ENCODE measurements around the gene MAPK9.

DNA sequence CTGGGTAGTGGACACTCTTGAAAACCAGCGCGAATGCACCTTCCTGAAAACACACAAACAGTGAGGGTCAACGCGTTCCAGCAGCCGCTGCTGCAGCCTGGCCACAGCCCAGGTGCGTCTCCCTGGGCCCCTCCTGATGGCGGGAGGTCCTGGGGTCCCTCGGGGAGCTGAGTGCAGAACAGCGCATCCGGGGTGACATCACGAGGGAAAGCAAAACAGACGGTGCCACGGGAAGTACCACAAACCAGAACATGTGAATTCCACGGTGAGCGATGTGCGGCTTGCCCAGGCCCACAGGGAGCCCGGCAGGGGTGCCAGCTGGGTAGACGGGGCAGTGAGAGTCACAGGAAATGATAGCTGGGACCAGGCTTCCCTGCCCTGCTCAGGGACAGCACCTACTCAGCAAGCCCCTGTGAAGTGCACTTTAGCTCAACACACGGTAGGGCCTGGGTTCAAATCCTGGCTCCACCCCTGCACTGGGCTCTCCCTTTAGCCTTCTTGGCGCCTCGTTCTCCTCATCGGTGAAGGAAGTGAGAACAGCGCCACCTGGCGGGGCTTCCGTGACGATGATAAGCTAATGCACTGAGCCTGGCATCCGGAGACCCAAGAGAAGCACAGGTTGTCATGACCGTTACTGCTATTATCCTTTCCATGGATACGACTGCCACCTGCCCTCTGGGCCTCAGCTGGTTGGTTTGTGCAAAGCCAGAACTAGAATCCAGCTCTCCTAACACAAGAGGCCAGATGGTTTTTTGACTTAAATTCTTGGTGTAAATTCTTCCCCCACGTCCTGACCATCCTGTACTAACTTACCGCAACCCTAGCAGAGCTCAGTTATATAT, 36.6 kb upstream of the MAPK9 start:
- TF ChIP-seq, protein P1, sequence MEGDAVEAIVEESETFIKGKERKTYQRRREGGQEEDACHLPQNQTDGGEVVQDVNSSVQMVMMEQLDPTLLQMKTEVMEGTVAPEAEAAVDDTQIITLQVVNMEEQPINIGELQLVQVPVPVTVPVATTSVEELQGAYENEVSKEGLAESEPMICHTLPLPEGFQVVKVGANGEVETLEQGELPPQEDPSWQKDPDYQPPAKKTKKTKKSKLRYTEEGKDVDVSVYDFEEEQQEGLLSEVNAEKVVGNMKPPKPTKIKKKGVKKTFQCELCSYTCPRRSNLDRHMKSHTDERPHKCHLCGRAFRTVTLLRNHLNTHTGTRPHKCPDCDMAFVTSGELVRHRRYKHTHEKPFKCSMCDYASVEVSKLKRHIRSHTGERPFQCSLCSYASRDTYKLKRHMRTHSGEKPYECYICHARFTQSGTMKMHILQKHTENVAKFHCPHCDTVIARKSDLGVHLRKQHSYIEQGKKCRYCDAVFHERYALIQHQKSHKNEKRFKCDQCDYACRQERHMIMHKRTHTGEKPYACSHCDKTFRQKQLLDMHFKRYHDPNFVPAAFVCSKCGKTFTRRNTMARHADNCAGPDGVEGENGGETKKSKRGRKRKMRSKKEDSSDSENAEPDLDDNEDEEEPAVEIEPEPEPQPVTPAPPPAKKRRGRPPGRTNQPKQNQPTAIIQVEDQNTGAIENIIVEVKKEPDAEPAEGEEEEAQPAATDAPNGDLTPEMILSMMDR (IDR thresholded peaks at IDR 0.05), result peak; percentile 58 to 86 (median 80)
- no peak for TF ChIP-seq POLR2A (IDR thresholded peaks at IDR 0.05)

Measured in right lobe of liver (tissue), 4 donors.